IMR-90 (cell line): Measurements from ENCODE around the gene SNX1. TPM values are rescaled to one million over a fixed set of nuclear protein-coding genes. Genes with fewer than 3 reads are reported as not detected.
A peak's percentile ranks its signal among the peaks of the same experiment; 100 is the strongest.

Source experiments
- ATAC-seq: fragments of 200-7000 bp; cut with Tn5 transposase; 2 replicates; pipeline ENCODE4 v1.9.1; 2020; ENCODE audit warnings: low read depth, mild to moderate bottlenecking, moderate library complexity
- BruUV-seq: library from RNA; stranded (reverse); fragments of 400-500 nt; replicated peaks from 2 replicates; lab custom pipeline; 2021; lab: Mats Ljungman, UMichigan
- CTCF ChIA-PET: fragments of 300-600 bp; formaldehyde crosslinking; extraction: SDS; loops from one replicate; lab custom pipeline; 2021; ENCODE audit warnings: antibody characterized with exemption; lab: Yijun Ruan, JAX
- POLR2A ChIA-PET: fragments of 300-600 bp; sonication (Branson Sonifier 250); formaldehyde crosslinking; loops from one replicate; lab custom pipeline; 2022; ENCODE audit warnings: antibody characterized with exemption; ENCODE audit not compliant: unreplicated experiment; lab: Charles Lee
- DNase-seq: peaks from one replicate; pipeline ENCODE4 v3.0.0; 2013
- H2AFZ ChIP-seq: replicated peaks from 2 replicates; pipeline ENCODE3; 2013; ENCODE audit warnings: low read length, mild to moderate bottlenecking; ENCODE audit not compliant: poor library complexity
- H2AK5ac ChIP-seq: 2 replicates; pipeline ENCODE4 v1.6.1; 2013; ENCODE audit warnings: low read depth, low read length, inconsistent platforms
- H2AK9ac ChIP-seq: replicated peaks from 2 replicates; pipeline ENCODE3; 2013; ENCODE audit warnings: mild to moderate bottlenecking, low read depth, low read length, moderate library complexity; ENCODE audit not compliant: poor library complexity
- H2BK120ac ChIP-seq: 2 replicates; pipeline ENCODE4 v1.6.1; 2013; ENCODE audit warnings: low read depth, low read length, inconsistent platforms
- H2BK15ac ChIP-seq: 3 replicates; pipeline ENCODE4 v1.6.1; 2013; ENCODE audit warnings: low read depth, low read length, inconsistent platforms
- H2BK20ac ChIP-seq: 2 replicates; pipeline ENCODE4 v1.6.1; 2013; ENCODE audit warnings: low read depth, mild to moderate bottlenecking, inconsistent platforms, low read length, moderate library complexity
- H2BK5ac ChIP-seq: 2 replicates; pipeline ENCODE4 v1.6.1; 2013; ENCODE audit warnings: mild to moderate bottlenecking, low read depth, low read length, inconsistent platforms; ENCODE audit not compliant: poor library complexity, severe bottlenecking
- H3K14ac ChIP-seq: replicated peaks from 2 replicates; pipeline ENCODE4 v1.6.1; 2013; ENCODE audit warnings: low read depth, low read length, inconsistent platforms
- H3K18ac ChIP-seq: 2 replicates; pipeline ENCODE4 v1.6.1; 2013; ENCODE audit warnings: low read depth, low read length, control low read depth
- H3K23ac ChIP-seq: 2 replicates; pipeline ENCODE4 v1.6.1; 2013; ENCODE audit warnings: low read depth, low read length, inconsistent platforms
- H3K27ac ChIP-seq: 2 replicates; pipeline ENCODE4 v1.5.1; 2013; ENCODE audit warnings: mild to moderate bottlenecking, control low read depth, low read length; ENCODE audit not compliant: insufficient read depth
- H3K27me3 ChIP-seq: 2 replicates; pipeline ENCODE4 v1.6.1; 2013; ENCODE audit warnings: low read length; ENCODE audit not compliant: control insufficient read depth, insufficient read depth
- H3K36me3 ChIP-seq: 2 replicates; pipeline ENCODE4 v1.6.1; 2013; ENCODE audit warnings: low read length, mixed read lengths; ENCODE audit not compliant: control insufficient read depth, insufficient read depth
- H3K4ac ChIP-seq: 2 replicates; pipeline ENCODE4 v1.6.1; 2013; ENCODE audit warnings: low read depth, low read length, inconsistent platforms
- H3K4me1 ChIP-seq: 2 replicates; pipeline ENCODE4 v1.6.1; 2013; ENCODE audit warnings: low read length, mixed read lengths; ENCODE audit not compliant: control insufficient read depth, insufficient read depth
- H3K4me2 ChIP-seq: 2 replicates; pipeline ENCODE4 v1.6.1; 2013; ENCODE audit warnings: low read depth, mild to moderate bottlenecking, control low read depth, low read length, moderate library complexity
- H3K4me3 ChIP-seq: 2 replicates; pipeline ENCODE4 v1.5.1; 2013; ENCODE audit warnings: low read depth, mild to moderate bottlenecking, control low read depth, low read length, moderate library complexity; ENCODE audit not compliant: insufficient read depth
- H3K56ac ChIP-seq: 2 replicates; pipeline ENCODE4 v1.6.1; 2013; ENCODE audit warnings: low read length, inconsistent platforms; ENCODE audit not compliant: insufficient read depth; ENCODE audit errors: extremely low read depth
- H3K79me1 ChIP-seq, 2 experiments: 2 replicates each; pipeline ENCODE4 v1.6.1; 2013; ENCODE audit warnings: low read length in 2 of 2, inconsistent platforms in 1 of 2, low read depth in 1 of 2
- H3K9ac ChIP-seq: 2 replicates; pipeline ENCODE4 v1.6.1; 2013; ENCODE audit warnings: low read depth, low read length, control low read depth
- H3K9me1 ChIP-seq: 2 replicates; pipeline ENCODE4 v1.6.1; 2013; ENCODE audit warnings: low read length, inconsistent platforms; ENCODE audit not compliant: insufficient read depth
- H3K9me3 ChIP-seq: 2 replicates; pipeline ENCODE4 v1.6.1; 2013; ENCODE audit warnings: low read length; ENCODE audit not compliant: control insufficient read depth, insufficient read depth
- H4K20me1 ChIP-seq: 2 replicates; pipeline ENCODE4 v1.6.1; 2013; ENCODE audit warnings: low read length, inconsistent platforms; ENCODE audit not compliant: insufficient read depth
- H4K5ac ChIP-seq: 2 replicates; pipeline ENCODE4 v1.6.1; 2013; ENCODE audit warnings: mild to moderate bottlenecking, low read depth, low read length, control low read depth
- H4K8ac ChIP-seq, 2 experiments: 2 replicates each; pipeline ENCODE4 v1.6.1; 2013; ENCODE audit warnings: low read depth in 2 of 2, low read length in 2 of 2, control low read depth in 1 of 2, inconsistent platforms in 1 of 2
- H4K91ac ChIP-seq: 2 replicates; pipeline ENCODE4 v1.6.1; 2013; ENCODE audit warnings: low read depth, low read length, inconsistent platforms; ENCODE audit not compliant: insufficient read depth
- BHLHE40 ChIP-seq: fragments of 150-350 bp; IDR thresholded peaks from 2 replicates; pipeline ENCODE4 v1.6.1; 2016; ENCODE audit warnings: mild to moderate bottlenecking, low read depth, low read length
- RAD21 ChIP-seq: IDR thresholded peaks from 2 replicates; pipeline ENCODE4 v1.6.1; 2012; ENCODE audit warnings: low read length, improper control_type of control experiment
- RCOR1 ChIP-seq: IDR thresholded peaks from 2 replicates; pipeline ENCODE4 v1.6.1; 2012; ENCODE audit warnings: mild to moderate bottlenecking, low read length, improper control_type of control experiment; ENCODE audit not compliant: insufficient replicate concordance
- SMC3 ChIP-seq: fragments of 150-350 bp; IDR thresholded peaks from 2 replicates; pipeline ENCODE4 v1.6.1; 2016; ENCODE audit warnings: low read depth, mild to moderate bottlenecking, antibody characterized with exemption, low read length, moderate library complexity
- dilution Hi-C: fragments of 300-500 bp; cut with HindIII; formaldehyde crosslinking; loops from one replicate; pipeline ENCODE4 v1.14.3; 2018; ENCODE audit warnings: low sequenced_read_pairs; ENCODE audit not compliant: unreplicated experiment
- in situ Hi-C: fragments of 300-500 bp; cut with MboI; formaldehyde crosslinking; loops from 3 replicates; pipeline ENCODE4 v1.14.3; 2019; ENCODE audit warnings: low sequenced_read_pairs, inconsistent platforms, mixed read lengths
- intact Hi-C: fragments of 100-400 bp; cut with micrococcal nuclease; formaldehyde crosslinking; loops from 2 replicates; pipeline ENCODE4 v1.10.0; 2022
- polyA plus RNA-seq, 3 experiments: library from polyadenylated mRNA; depleted of rRNA; stranded (reverse); fragments of >200 nt; gene quantifications; 2 replicates each; pipeline ENCODE4 v1.2.3, GENCODE V29; 2012; ENCODE audit warnings: low replicate concordance in 1 of 3
- total RNA-seq: library from RNA; depleted of rRNA; stranded (reverse); fragments of >200 nt; gene quantifications from 2 replicates; pipeline ENCODE4 v1.2.3, GENCODE V29; 2012
- TF ChIP-seq, protein P1 (sequence below): conservative IDR thresholded peaks from 2 replicates; pipeline ENCODE4 v1.5.1; 2012; ENCODE audit warnings: mild to moderate bottlenecking, low read depth, low read length, improper control_type of control experiment

Gene SNX1
- total and polyA plus RNA-seq, 2 of the 4 experiments (the other 2 are of a cell fraction) = 35.3 to 72.3 TPM

DNA sequence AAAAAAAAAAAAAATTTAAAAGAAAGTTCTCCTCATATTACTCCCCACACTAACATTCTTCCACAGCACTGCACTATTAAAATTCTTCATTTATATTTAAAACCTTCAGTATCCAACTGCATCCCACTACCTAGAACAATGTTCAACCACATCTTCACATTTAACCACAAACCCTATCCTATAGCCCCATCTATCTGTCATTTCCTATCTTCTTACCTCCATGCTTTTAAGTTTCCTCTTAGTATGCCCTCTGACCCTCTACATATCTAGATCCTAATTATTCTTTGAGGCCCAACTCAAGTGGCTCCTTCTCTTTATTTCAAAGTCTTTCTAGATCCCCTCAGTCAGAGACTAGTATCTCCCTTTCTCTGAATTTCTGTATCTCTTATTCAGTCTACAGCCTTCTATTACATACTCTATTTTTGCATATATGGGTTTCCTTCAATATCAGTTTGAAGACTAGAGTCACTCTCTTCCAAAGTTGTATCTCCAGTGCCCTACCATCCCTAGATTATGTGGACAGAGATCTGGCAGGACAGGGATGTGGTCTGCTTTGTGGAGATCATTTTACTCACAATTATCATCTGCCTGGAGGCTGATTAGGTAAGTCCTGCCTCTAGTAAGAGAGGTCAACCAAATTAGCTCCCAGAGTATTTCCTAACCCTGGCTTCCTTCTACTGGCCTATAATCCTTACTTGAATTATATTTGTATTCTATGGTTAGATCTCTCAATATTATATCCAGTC is 3.5 kb upstream of the SNX1 start:
- H3K9me1 ChIP-seq = peaks cover 2% of the 10 kb centered on the region
- H2AFZ ChIP-seq = no peak overlapping the region
- no peak overlapping the region for H3K4me3 ChIP-seq
- BruUV-seq = no TSS peak
- peaks cover 5% of the 10 kb centered on the region for H3K36me3 ChIP-seq
- H2BK15ac ChIP-seq = no peak overlapping the region
- H4K8ac ChIP-seq = no peak overlapping the region; a peak in 1 of 4 replicates
- CTCF ChIA-PET = interaction anchor here (0.7 to 1.0 kb wide), 2 partner anchors 8 to 14 kb away, joined by 4 read pairs; no protein-coding TSS in a partner anchor
- no peaks in the 10 kb centered on the region for H3K9me3 ChIP-seq
- H2BK5ac ChIP-seq = no peak overlapping the region
- ATAC-seq = no peak
- TF ChIP-seq, protein P1, sequence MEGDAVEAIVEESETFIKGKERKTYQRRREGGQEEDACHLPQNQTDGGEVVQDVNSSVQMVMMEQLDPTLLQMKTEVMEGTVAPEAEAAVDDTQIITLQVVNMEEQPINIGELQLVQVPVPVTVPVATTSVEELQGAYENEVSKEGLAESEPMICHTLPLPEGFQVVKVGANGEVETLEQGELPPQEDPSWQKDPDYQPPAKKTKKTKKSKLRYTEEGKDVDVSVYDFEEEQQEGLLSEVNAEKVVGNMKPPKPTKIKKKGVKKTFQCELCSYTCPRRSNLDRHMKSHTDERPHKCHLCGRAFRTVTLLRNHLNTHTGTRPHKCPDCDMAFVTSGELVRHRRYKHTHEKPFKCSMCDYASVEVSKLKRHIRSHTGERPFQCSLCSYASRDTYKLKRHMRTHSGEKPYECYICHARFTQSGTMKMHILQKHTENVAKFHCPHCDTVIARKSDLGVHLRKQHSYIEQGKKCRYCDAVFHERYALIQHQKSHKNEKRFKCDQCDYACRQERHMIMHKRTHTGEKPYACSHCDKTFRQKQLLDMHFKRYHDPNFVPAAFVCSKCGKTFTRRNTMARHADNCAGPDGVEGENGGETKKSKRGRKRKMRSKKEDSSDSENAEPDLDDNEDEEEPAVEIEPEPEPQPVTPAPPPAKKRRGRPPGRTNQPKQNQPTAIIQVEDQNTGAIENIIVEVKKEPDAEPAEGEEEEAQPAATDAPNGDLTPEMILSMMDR = peak; percentile 21; the same call in 1 of the 2 replicates
- no peak for TF ChIP-seq SMC3
- no peak for TF ChIP-seq RCOR1
- peak; percentile 39 for TF ChIP-seq RAD21
- no peak for TF ChIP-seq BHLHE40
- no peak for DNase-seq
- no peak overlapping the region for H2BK120ac ChIP-seq
- H3K56ac ChIP-seq = 0 out of 2 replicates have a peak overlapping the region, but pooled peaks have one; percentile 10
- peaks cover 22 to 70% of the 10 kb centered on the region in 2 experiments for H3K79me1 ChIP-seq
- in situ Hi-C loops (no loop called here), dilution Hi-C loops (no loop called here), intact Hi-C loops (no loop called here)
- no peak overlapping the region; the same call in 1 of the 2 replicates for H3K9ac ChIP-seq
- H3K27ac ChIP-seq = no peak overlapping the region
- H3K14ac ChIP-seq = no peak overlapping the region
- no peak overlapping the region for H3K18ac ChIP-seq
- H4K91ac ChIP-seq = no peak overlapping the region
- H3K4me2 ChIP-seq = peak overlapping the region; percentile 25; the same call in 1 of the 2 replicates
- H4K5ac ChIP-seq = no peak overlapping the region
- H2AK5ac ChIP-seq = no peak overlapping the region
- POLR2A ChIA-PET = no interaction called here
- no peak overlapping the region for H2AK9ac ChIP-seq
- peak overlapping the region; percentile 2; the same call in 1 of the 2 replicates for H3K23ac ChIP-seq
- 0 out of 2 replicates have a peak, but pooled peaks cover 1% of the 10 kb centered on the region for H3K4me1 ChIP-seq
- H3K4ac ChIP-seq = no peak overlapping the region
- peaks cover 15% of the 10 kb centered on the region; the same call in 1 of the 2 replicates for H4K20me1 ChIP-seq
- H2BK20ac ChIP-seq = no peak overlapping the region
- H3K27me3 ChIP-seq = no peaks in the 10 kb centered on the region
